GM23248 (cell line): ENCODE data around the gene PHOX2A.

ENCODE experiments used
- EZH2 ChIP-seq: fragments of 200-600 bp; sonication (generic); IDR thresholded peaks from 2 replicates; pipeline ENCODE4 v1.6.1; 2018; ENCODE audit warnings: antibody characterized with exemption, mild to moderate bottlenecking; ENCODE audit not compliant: insufficient read depth, poor library complexity, severe bottlenecking
- EZH2phosphoT487 ChIP-seq: fragments of 200-600 bp; sonication (generic); IDR thresholded peaks from 2 replicates; pipeline ENCODE4 v1.6.1; 2018; ENCODE audit warnings: antibody characterized with exemption, moderate library complexity, mild to moderate bottlenecking, low read depth; ENCODE audit not compliant: insufficient read depth

DNA sequence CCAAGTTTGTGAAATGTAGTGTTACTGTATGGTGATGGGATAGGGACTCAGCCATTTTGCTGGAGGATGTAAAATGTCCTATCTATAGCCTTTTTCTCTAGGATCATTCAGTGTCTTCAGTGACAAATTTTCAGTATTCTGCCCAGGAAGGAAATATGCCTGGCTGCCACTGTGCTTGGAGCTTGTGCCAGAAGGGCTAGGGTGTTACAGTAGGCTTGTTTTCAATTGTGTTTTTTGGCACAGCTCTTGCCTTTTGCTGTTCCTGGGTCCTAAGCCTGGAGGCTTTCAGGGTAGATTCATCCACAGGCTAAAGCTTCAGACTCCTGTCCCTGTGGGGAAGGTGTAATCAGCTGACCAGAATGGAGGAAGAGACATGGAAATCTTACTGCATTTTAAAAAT is 22.0 kb upstream of the PHOX2A start:
- TF ChIP-seq EZH2phosphoT487 (no peak), EZH2 (no peak)
